Ovary (tissue), 3 donors: Measurements from ENCODE around the gene SEC16B.

Experiments used
- CTCF ChIP-seq, 3 donors: fragments of 450-650 bp in 2 of 3; fragments of 200-600 bp in 1 of 3; IDR thresholded peaks; one replicate each; pipeline versions ENCODE4 v1.5.1 to v1.8.0; 2016 to 2022; ENCODE audit warnings: antibody characterized with exemption in 3 of 3, mild to moderate bottlenecking in 1 of 3
- EP300 ChIP-seq: sonication (generic); formaldehyde crosslinking; IDR thresholded peaks from one replicate; pipeline ENCODE4 v1.6.1; 2017; ENCODE audit warnings: antibody characterized with exemption
- POLR2A ChIP-seq: fragments of 450-650 bp; IDR thresholded peaks from one replicate; pipeline ENCODE4 v1.6.1; 2017; ENCODE audit warnings: antibody characterized with exemption, mild to moderate bottlenecking, moderate library complexity
- donor health status: DM: no; HTN: no; CAD: no.

GRCh38 chr1:177923441-177923840 lies 46.4 kb downstream of the SEC16B start:
- no peak for TF ChIP-seq CTCF (IDR thresholded peaks at IDR 0.05)
- no peak for TF ChIP-seq EP300
- no peak for TF ChIP-seq POLR2A
